ENCODE data around the gene NSUN4.

Gene NSUN4

GRCh38 chr1:46404482-46405196 lies 64.0 kb downstream of the NSUN4 start:
- no peak for DNase-seq (ENCODE audit: low read depth in 1 of 2, low spot score in 1 of 2)

GRCh38 chr1:46405197-46405555 lies 64.6 kb downstream of the NSUN4 start:
- DNase-seq (ENCODE audit: low read depth in 1 of 2, low spot score in 1 of 2): no peak

GRCh38 chr1:46405724-46406123 lies 65.1 kb downstream of the NSUN4 start:
- no peak for DNase-seq (ENCODE audit: low read depth in 1 of 2, low spot score in 1 of 2)

GRCh38 chr1:46406881-46407608 lies 66.4 kb downstream of the NSUN4 start:
- DNase-seq (ENCODE audit: low read depth in 1 of 2, low spot score in 1 of 2): no peak

- DNase-seq (ENCODE audit: low read depth in 1 of 2, low spot score in 1 of 2): no peak
Measured at GRCh38 chr1:46407636-46408035, 67.0 kb downstream of the NSUN4 start.

GRCh38 chr1:46408356-46409062 lies 67.9 kb downstream of the NSUN4 start:
- DNase-seq (ENCODE audit: low read depth in 1 of 2, low spot score in 1 of 2): no peak

- no peak for DNase-seq (ENCODE audit: low read depth in 1 of 2, low spot score in 1 of 2)
Measured at GRCh38 chr1:46409063-46409372, 68.4 kb downstream of the NSUN4 start.

GRCh38 chr1:46410156-46411009 lies 69.8 kb downstream of the NSUN4 start:
- no peak for DNase-seq (ENCODE audit: low read depth in 1 of 2, low spot score in 1 of 2)

GRCh38 chr1:46411010-46411405 lies 70.4 kb downstream of the NSUN4 start:
- no peak for DNase-seq (ENCODE audit: low read depth in 1 of 2, low spot score in 1 of 2)
